HG02759 (cell line): ENCODE results near the gene NCOA1.
"Not testable (repeated sequence)": the region's sequence is repeated elsewhere in the genome, so short reads cannot be mapped to it uniquely, and the experiment has no call there.

Experiments
- ATAC-seq: cut with Tn5 transposase; IDR thresholded peaks from one replicate; pipeline ENCODE4 v1.9.1; 2021; ENCODE audit warnings: mild to moderate bottlenecking, moderate library complexity; ENCODE audit not compliant: unreplicated experiment

The NCOA1 gene

GRCh38 chr2:24771764-24772586 lies 280.9 kb downstream of the NCOA1 start:
- ATAC-seq = no peak

- ATAC-seq = no peak
These were observed 283.3 kb downstream of the NCOA1 start for GRCh38 chr2:24774373-24774772.

- ATAC-seq = no peak
These were observed 288.1 kb downstream of the NCOA1 start for GRCh38 chr2:24779116-24779515.

- ATAC-seq = no peak
These were observed 292.6 kb downstream of the NCOA1 start for GRCh38 chr2:24783641-24784040.

- peak; percentile 74 for ATAC-seq
These were observed 294.7 kb downstream of the NCOA1 start for GRCh38 chr2:24785671-24786321.

GRCh38 chr2:24787532-24787931 lies 296.5 kb downstream of the NCOA1 start:
- ATAC-seq = no peak

GRCh38 chr2:24788816-24789215 lies 297.8 kb downstream of the NCOA1 start:
- no peak for ATAC-seq

GRCh38 chr2:24791452-24791851 lies 300.4 kb downstream of the NCOA1 start:
- no peak for ATAC-seq

GRCh38 chr2:24792542-24792873 lies 301.5 kb downstream of the NCOA1 start:
- ATAC-seq = no peak

GRCh38 chr2:24792874-24793760 lies 302.1 kb downstream of the NCOA1 start, which contains the start of the genes CENPO and PTRHD1:
Gene CENPO, plus strand, starts transcription at chr2:24793425. Its CDS starts 495 bp downstream, at chr2:24793920.
Gene PTRHD1, minus strand, starts transcription at chr2:24793391. Its CDS starts 14 bp downstream, at chr2:24793377.
- ATAC-seq = peak; percentile 94

- no peak for ATAC-seq
These were observed 302.8 kb downstream of the NCOA1 start for GRCh38 chr2:24793761-24794435.

GRCh38 chr2:24797644-24798043 lies 306.6 kb downstream of the NCOA1 start:
- ATAC-seq = no peak

GRCh38 chr2:24800487-24800886 lies 309.4 kb downstream of the NCOA1 start:
- ATAC-seq = not testable (repeated sequence)

- ATAC-seq = not testable (repeated sequence)
These were observed 315.0 kb downstream of the NCOA1 start for GRCh38 chr2:24805811-24806660.

- no peak for ATAC-seq
These were observed 315.6 kb downstream of the NCOA1 start for GRCh38 chr2:24806661-24807036.

GRCh38 chr2:24809316-24810007 lies 318.4 kb downstream of the NCOA1 start:
- ATAC-seq = no peak

GRCh38 chr2:24813691-24814137 lies 322.7 kb downstream of the NCOA1 start:
- no peak for ATAC-seq

- ATAC-seq = no peak
These were observed 323.5 kb downstream of the NCOA1 start for GRCh38 chr2:24814516-24814915.

- no peak for ATAC-seq
These were observed 324.1 kb downstream of the NCOA1 start for GRCh38 chr2:24815171-24815570.
